Peyer's patch (tissue), 4 donors: ENCODE data around the gene SRRM4. TPM values are rescaled to one million over a fixed set of nuclear protein-coding genes. Genes with fewer than 3 reads are reported as not detected.

Source experiments
- DNase-seq, 3 donors: peaks; one replicate each; pipeline ENCODE4 v3.0.0-alpha.2; 2017 to 2019
- H3K27ac ChIP-seq, 4 donors: fragments of 200-600 bp; sonication (generic); one replicate each; pipeline ENCODE4 v1.5.1; 2016 to 2019
- H3K27me3 ChIP-seq, 2 donors: fragments of 200-600 bp; sonication (generic); one replicate each; pipeline ENCODE4 v1.5.1; 2019
- H3K36me3 ChIP-seq, 3 donors: fragments of 200-600 bp; sonication (generic); one replicate each; pipeline ENCODE4 v1.5.1; 2016 to 2019
- H3K4me1 ChIP-seq, 4 donors: fragments of 200-600 bp; sonication (generic); one replicate each; pipeline ENCODE4 v1.5.1; 2016 to 2019
- H3K4me3 ChIP-seq, 4 donors: fragments of 200-600 bp; sonication (generic); 1 replicate in 3 of 4; 2 replicates in 1 of 4; pipeline ENCODE4 v1.5.1; 2016 to 2019; ENCODE audit warnings: mild to moderate bottlenecking in 1 of 4
- H3K9me3 ChIP-seq, 4 donors: fragments of 200-600 bp; sonication (generic); one replicate each; pipeline ENCODE4 v1.5.1; 2016 to 2019; ENCODE audit warnings: mild to moderate bottlenecking in 1 of 4
- POLR2A ChIP-seq, 2 donors: fragments of 450-650 bp; IDR thresholded peaks; one replicate each; pipeline ENCODE4 v1.5.1; 2017; ENCODE audit warnings: antibody characterized with exemption in 2 of 2, mild to moderate bottlenecking in 2 of 2, moderate library complexity in 2 of 2
- total RNA-seq, 4 donors: library from RNA; depleted of rRNA; stranded (reverse); fragments of >200 nt; gene quantifications; one replicate each; pipeline ENCODE4 v1.1.0, GENCODE V29; 2016
- TF ChIP-seq, protein P1 (sequence below), 6 experiments: fragments of 450-650 bp in 4 of 6; fragments of 200-600 bp in 2 of 6; sonication (generic) in 1 of 6; IDR thresholded peaks; one replicate each; pipeline ENCODE4 v1.5.1; 2017 to 2019; ENCODE audit warnings: antibody characterized with exemption in 6 of 6, mild to moderate bottlenecking in 3 of 6, moderate library complexity in 1 of 6

Gene SRRM4
- total RNA-seq, 4 donors from 2014 or later = not detected

DNA sequence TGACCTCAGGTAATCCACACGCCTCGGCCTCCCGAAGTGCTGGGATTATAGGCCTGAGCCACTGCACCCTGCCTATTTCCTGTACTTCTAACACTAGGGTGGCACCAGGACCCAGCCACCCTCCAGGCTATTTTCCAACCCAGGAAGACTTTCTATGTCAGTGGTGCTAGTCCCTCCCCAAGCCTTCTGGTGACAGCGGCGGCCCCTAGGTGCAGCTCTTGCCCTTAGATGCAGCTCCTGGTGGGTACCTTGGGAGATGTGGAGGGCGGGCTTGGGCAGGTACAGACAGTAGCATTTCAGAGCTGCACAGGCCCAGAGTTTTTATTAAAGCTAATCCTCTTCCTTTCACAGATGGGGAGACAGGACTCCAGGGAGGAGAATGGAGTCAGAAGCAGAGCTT is 62.8 kb downstream of the SRRM4 start:
- Histone ChIP-seq H3K4me1 (no peaks in the 10 kb centered on the region), H3K36me3 (no peaks in the 10 kb centered on the region), H3K27ac (no peak overlapping the region), H3K4me3 (no peak overlapping the region), H3K27me3 (no peaks in the 10 kb centered on the region), H3K9me3 (no peaks in the 10 kb centered on the region)
- DNase-seq = no peak
- TF ChIP-seq, protein P1, sequence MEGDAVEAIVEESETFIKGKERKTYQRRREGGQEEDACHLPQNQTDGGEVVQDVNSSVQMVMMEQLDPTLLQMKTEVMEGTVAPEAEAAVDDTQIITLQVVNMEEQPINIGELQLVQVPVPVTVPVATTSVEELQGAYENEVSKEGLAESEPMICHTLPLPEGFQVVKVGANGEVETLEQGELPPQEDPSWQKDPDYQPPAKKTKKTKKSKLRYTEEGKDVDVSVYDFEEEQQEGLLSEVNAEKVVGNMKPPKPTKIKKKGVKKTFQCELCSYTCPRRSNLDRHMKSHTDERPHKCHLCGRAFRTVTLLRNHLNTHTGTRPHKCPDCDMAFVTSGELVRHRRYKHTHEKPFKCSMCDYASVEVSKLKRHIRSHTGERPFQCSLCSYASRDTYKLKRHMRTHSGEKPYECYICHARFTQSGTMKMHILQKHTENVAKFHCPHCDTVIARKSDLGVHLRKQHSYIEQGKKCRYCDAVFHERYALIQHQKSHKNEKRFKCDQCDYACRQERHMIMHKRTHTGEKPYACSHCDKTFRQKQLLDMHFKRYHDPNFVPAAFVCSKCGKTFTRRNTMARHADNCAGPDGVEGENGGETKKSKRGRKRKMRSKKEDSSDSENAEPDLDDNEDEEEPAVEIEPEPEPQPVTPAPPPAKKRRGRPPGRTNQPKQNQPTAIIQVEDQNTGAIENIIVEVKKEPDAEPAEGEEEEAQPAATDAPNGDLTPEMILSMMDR (IDR thresholded peaks at IDR 0.05) = no peak
- no peak for TF ChIP-seq POLR2A (IDR thresholded peaks at IDR 0.05)

DNA sequence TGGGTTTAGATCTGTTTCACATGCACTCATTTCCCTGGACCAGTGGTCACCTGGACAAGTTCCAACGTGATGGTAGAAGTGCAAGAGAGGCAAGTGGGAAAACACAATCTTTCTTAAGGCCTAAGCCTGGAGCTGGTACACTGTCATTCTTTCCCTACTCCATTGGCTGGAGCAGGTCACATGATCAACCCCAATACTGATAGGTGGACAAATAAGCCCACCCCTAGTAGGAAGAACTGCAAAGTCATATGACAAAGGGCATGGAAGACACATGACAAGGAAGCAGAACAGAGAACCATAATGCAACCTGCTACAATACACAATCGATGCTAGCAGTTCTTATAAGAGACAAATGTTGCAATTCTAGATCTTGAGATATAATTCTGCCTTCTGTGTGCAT is 66.3 kb downstream of the SRRM4 start:
- Histone ChIP-seq H3K9me3 (no peaks in the 10 kb centered on the region), H3K27me3 (no peaks in the 10 kb centered on the region), H3K4me1 (no peaks in the 10 kb centered on the region), H3K27ac (no peak overlapping the region), H3K4me3 (no peak overlapping the region), H3K36me3 (no peaks in the 10 kb centered on the region)
- DNase-seq = no peak
- TF ChIP-seq, protein P1 (IDR thresholded peaks at IDR 0.05) = no peak
- TF ChIP-seq POLR2A (IDR thresholded peaks at IDR 0.05) = no peak

DNA sequence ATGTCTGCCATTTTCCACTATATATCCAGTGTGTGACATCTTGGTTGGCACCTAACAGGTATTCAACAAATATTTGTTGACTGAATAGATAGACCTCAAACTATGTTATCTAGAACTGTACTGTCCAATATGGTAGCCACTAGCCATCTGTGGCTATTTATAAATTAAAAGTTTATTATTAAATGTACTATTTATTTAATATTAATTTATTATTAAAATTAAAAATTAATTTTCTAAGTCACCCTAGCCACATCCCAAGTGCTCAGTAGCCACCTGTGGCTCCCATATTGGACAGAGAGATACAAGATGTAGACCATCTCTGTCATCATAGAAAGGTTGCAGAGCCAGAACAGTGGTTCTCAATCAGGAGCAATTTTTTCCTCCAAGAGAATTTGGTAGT is 69.3 kb downstream of the SRRM4 start:
- Histone ChIP-seq H3K27ac (no peak overlapping the region), H3K9me3 (no peaks in the 10 kb centered on the region), H3K4me3 (no peak overlapping the region), H3K4me1 (no peaks in the 10 kb centered on the region), H3K27me3 (no peaks in the 10 kb centered on the region), H3K36me3 (no peaks in the 10 kb centered on the region)
- no peak for DNase-seq
- TF ChIP-seq, protein P1 (IDR thresholded peaks at IDR 0.05) = no peak
- no peak for TF ChIP-seq POLR2A (IDR thresholded peaks at IDR 0.05)

DNA sequence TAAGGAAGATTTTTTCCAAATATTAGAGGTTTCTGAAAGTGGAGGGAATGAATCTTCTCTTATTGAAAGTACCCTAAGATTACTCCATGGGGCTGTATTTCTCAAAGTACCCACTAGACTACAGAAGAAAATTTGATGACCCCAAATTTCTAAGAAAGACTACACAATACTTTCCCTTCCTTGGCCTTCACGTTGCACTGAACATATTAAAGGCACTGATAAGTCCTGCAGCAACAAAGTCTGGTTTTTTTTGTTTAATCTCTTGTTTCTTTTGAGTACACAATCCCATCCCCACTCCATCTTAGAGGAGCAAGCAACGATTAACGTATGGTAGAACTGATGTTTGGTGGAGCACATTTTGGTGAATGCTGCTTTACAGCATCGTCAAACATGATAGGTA is 70.1 kb downstream of the SRRM4 start:
- TF ChIP-seq, protein P1 (IDR thresholded peaks at IDR 0.05) = no peak
- TF ChIP-seq POLR2A (IDR thresholded peaks at IDR 0.05) = no peak
- no peaks in the 10 kb centered on the region for H3K36me3 ChIP-seq
- H3K27me3 ChIP-seq = no peaks in the 10 kb centered on the region
- H3K27ac ChIP-seq = no peak overlapping the region
- no peaks in the 10 kb centered on the region for H3K4me1 ChIP-seq
- no peak for DNase-seq
- no peaks in the 10 kb centered on the region for H3K9me3 ChIP-seq
- no peak overlapping the region for H3K4me3 ChIP-seq

DNA sequence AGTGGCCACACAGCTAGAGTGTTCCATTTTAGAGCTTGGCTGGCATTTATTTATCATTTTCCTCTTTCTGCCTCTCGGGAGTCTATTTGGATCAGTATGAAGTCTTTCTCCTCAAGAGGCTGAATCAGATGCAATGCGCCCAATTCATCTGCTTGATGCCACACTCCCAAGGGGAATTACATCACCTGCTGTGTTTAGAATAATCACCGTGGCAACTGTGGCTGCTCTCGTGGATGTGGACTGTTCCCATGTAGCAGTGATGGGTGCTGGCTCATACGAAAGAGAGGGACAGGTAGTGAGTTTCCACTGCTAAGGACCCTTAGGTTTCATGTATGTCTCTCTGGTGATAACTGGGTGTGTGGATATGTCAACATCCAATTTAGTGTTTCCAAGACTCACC is 70.7 kb downstream of the SRRM4 start:
- H3K4me1 ChIP-seq = no peaks in the 10 kb centered on the region
- H3K27ac ChIP-seq = no peak overlapping the region
- TF ChIP-seq, protein P1 (IDR thresholded peaks at IDR 0.05) = no peak
- TF ChIP-seq POLR2A (IDR thresholded peaks at IDR 0.05) = no peak
- H3K27me3 ChIP-seq = no peaks in the 10 kb centered on the region
- no peaks in the 10 kb centered on the region for H3K9me3 ChIP-seq
- no peak for DNase-seq
- no peak overlapping the region for H3K4me3 ChIP-seq
- no peaks in the 10 kb centered on the region for H3K36me3 ChIP-seq

DNA sequence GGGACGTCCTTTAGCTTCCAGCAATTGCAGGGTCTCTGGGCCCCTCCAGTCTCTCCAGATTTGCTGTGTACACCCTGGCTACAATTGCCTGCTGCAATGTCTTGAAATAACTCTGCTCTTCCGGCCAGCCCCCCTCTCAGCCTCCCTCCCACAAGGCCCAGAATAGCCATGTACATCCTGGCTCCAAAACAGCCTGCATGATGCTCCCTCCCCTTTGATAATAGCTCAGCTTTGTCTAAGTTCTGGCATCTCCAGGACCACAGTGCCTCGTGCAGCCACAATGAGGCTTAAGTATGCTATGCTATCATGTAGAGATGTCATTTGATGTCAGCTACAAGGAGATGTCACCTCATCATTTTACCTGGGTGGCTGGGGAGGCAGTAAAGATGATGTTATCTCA is 74.6 kb downstream of the SRRM4 start:
- Histone ChIP-seq H3K4me1 (no peaks in the 10 kb centered on the region), H3K4me3 (no peak overlapping the region), H3K36me3 (no peaks in the 10 kb centered on the region), H3K27me3 (no peaks in the 10 kb centered on the region), H3K9me3 (no peaks in the 10 kb centered on the region), H3K27ac (no peak overlapping the region)
- DNase-seq = no peak
- TF ChIP-seq POLR2A (IDR thresholded peaks at IDR 0.05) = no peak
- TF ChIP-seq, protein P1 (IDR thresholded peaks at IDR 0.05) = no peak
